NCI-H446 treated with DMSO at 0.1 percent for 48 hours (cell line): Measurements from ENCODE around the gene SDCCAG8.
A peak's percentile ranks its signal among the peaks of the same experiment; 100 is the strongest.

ENCODE experiments used
- DNase-seq: peaks from one replicate; lab custom pipeline; 2025; lab: John Stamatoyannopoulos, UW

Gene SDCCAG8

GRCh38 chr1:243254233-243254926 lies 1.5 kb upstream of the SDCCAG8 start:
- DNase-seq, result peak; percentile 35

- peak; percentile 98 for DNase-seq
Observed at GRCh38 chr1:243254927-243255790, 682 bp upstream of the SDCCAG8 start, which contains the start of gene CEP170. Gene CEP170, minus strand, starts transcription at chr1:243255281. Its CDS starts 30,001 bp downstream, at chr1:243225280.

GRCh38 chr1:243256590-243256989 lies 749 bp downstream of the SDCCAG8 start:
- no peak for DNase-seq

- no peak for DNase-seq
Observed at GRCh38 chr1:243257189-243257588, 1.3 kb downstream of the SDCCAG8 start.

GRCh38 chr1:243258731-243259130 lies 2.9 kb downstream of the SDCCAG8 start:
- DNase-seq, result no peak

- DNase-seq, result no peak
Observed at GRCh38 chr1:243260221-243260880, 4.5 kb downstream of the SDCCAG8 start.

GRCh38 chr1:243261390-243261789 lies 5.5 kb downstream of the SDCCAG8 start:
- no peak for DNase-seq

- DNase-seq, result no peak
Observed at GRCh38 chr1:243264717-243265116, 8.9 kb downstream of the SDCCAG8 start.

GRCh38 chr1:243266231-243266630 lies 10.4 kb downstream of the SDCCAG8 start:
- no peak for DNase-seq

- no peak for DNase-seq
Observed at GRCh38 chr1:243267471-243267880, 11.6 kb downstream of the SDCCAG8 start.

GRCh38 chr1:243267914-243268653 lies 12.2 kb downstream of the SDCCAG8 start:
- no peak for DNase-seq

- no peak for DNase-seq
Observed at GRCh38 chr1:243268751-243269460, 13.1 kb downstream of the SDCCAG8 start.

- DNase-seq, result no peak
Observed at GRCh38 chr1:243269461-243269801, 13.6 kb downstream of the SDCCAG8 start.

GRCh38 chr1:243270097-243270864 lies 14.4 kb downstream of the SDCCAG8 start:
- no peak for DNase-seq

GRCh38 chr1:243271996-243272395 lies 16.2 kb downstream of the SDCCAG8 start:
- no peak for DNase-seq

GRCh38 chr1:243272401-243272800 lies 16.6 kb downstream of the SDCCAG8 start:
- DNase-seq, result no peak

- DNase-seq, result no peak
Observed at GRCh38 chr1:243273506-243273905, 17.7 kb downstream of the SDCCAG8 start.

- DNase-seq, result no peak
Observed at GRCh38 chr1:243273945-243274344, 18.1 kb downstream of the SDCCAG8 start.

- DNase-seq, result no peak
Observed at GRCh38 chr1:243275316-243275715, 19.5 kb downstream of the SDCCAG8 start.

GRCh38 chr1:243280571-243281129 lies 24.8 kb downstream of the SDCCAG8 start:
- DNase-seq, result no peak
